K562 (cell line): ENCODE data around the gene LSM14B. TPM values are rescaled to one million over a fixed set of nuclear protein-coding genes. Genes with fewer than 3 reads are reported as not detected.

Experiments
- ATF4 ChIP-seq: fragments of 450-650 bp; formaldehyde crosslinking; IDR thresholded peaks from 2 replicates; pipeline ENCODE4 v1.4.0; 2022; ENCODE audit warnings: mild to moderate bottlenecking, moderate library complexity
- EP400 ChIP-seq: fragments of 450-650 bp; IDR thresholded peaks from 2 replicates; pipeline ENCODE4 v1.6.1; 2017; ENCODE audit warnings: antibody characterized with exemption, mild to moderate bottlenecking, moderate library complexity
- HNRNPK ChIP-seq: fragments of 200-400 bp; formaldehyde crosslinking; IDR thresholded peaks from one replicate; pipeline ENCODE4 v1.6.1; 2018; ENCODE audit warnings: mild to moderate bottlenecking, low read depth, low read length; ENCODE audit not compliant: poor library complexity, severe bottlenecking
- KAT8 ChIP-seq: fragments of 450-650 bp; IDR thresholded peaks from 2 replicates; pipeline ENCODE4 v1.6.1; 2016; ENCODE audit warnings: low read depth, mild to moderate bottlenecking
- MGA ChIP-seq: fragments of 450-650 bp; IDR thresholded peaks from 2 replicates; pipeline ENCODE4 v1.6.1; 2016; ENCODE audit warnings: mild to moderate bottlenecking, moderate library complexity
- SOX6 ChIP-seq: fragments of 450-650 bp; IDR thresholded peaks from 2 replicates; pipeline ENCODE4 v1.6.1; 2014; ENCODE audit warnings: mild to moderate bottlenecking
- TEAD2 ChIP-seq: fragments of 450-650 bp; IDR thresholded peaks from 2 replicates; pipeline ENCODE4 v1.6.1; 2016; ENCODE audit warnings: missing genetic modification characterization, control low read depth, missing compliant biosample characterization
- TFAP4 ChIP-seq: sonication (generic); formaldehyde crosslinking; IDR thresholded peaks from 2 replicates; pipeline ENCODE4 v1.8.0; 2022; ENCODE audit warnings: missing genetic modification reagents, mild to moderate bottlenecking, moderate library complexity, borderline replicate concordance
- ZBTB2 ChIP-seq: fragments of 450-650 bp; IDR thresholded peaks from 2 replicates; pipeline ENCODE4 v1.6.1; 2016; ENCODE audit warnings: antibody characterized with exemption
- ZKSCAN1 ChIP-seq: fragments of 150-350 bp; IDR thresholded peaks from 2 replicates; pipeline ENCODE4 v1.6.1; 2016; ENCODE audit warnings: low read depth, low read length
- ZNF79 ChIP-seq: fragments of 250-450 bp; sonication (Bioruptor Pico); IDR thresholded peaks from 2 replicates; pipeline ENCODE4 v1.4.0; 2020; ENCODE audit warnings: low read depth, mild to moderate bottlenecking, moderate library complexity
- polyA plus RNA-seq, 8 experiments: library from polyadenylated mRNA; depleted of rRNA in 4 of 8; stranded (reverse) in 5 of 8; unstranded in 3 of 8; fragments of >200 nt; fragmentation: Nextera tagmentation in 2 of 8; fragmentation: Illumina TruSeq in 1 of 8; extraction: Ambion mirVana in 2 of 8; extraction: Trizol in 1 of 8; gene quantifications; 2 replicates each; pipeline versions ENCODE4 v1.2.1 to v1.2.3, GENCODE V29; 2011 to 2014; ENCODE audit warnings: inconsistent platforms in 1 of 8, missing spikeins in 1 of 8
- total RNA-seq, 7 experiments: library from RNA; depleted of rRNA in 6 of 7; stranded (reverse); fragments of >200 nt in 6 of 7; fragmentation: Illumina TruSeq in 2 of 7; extraction: Trizol in 2 of 7; gene quantifications; 2 replicates each; pipeline versions ENCODE4 v1.2.1 to v1.2.3, GENCODE V29; 2011 to 2021; ENCODE audit warnings: low replicate concordance in 1 of 7

The LSM14B gene
- total and polyA plus RNA-seq, 9 of the 15 experiments (the other 6 are each of a cell fraction or from before 2014, with no cell fraction given): 0.66 to 36.0 (median 20.2) TPM

- peak; percentile 80 for TF ChIP-seq MGA
- TF ChIP-seq ATF4 (CRISPR knock-in tag): 0 out of 2 replicates have a peak, but pooled peaks have one; percentile 3
- TF ChIP-seq TFAP4 (CRISPR knock-in tag): peak; percentile 96
- no peak for TF ChIP-seq ZNF79 (CRISPR knock-in tag)
- no peak for TF ChIP-seq KAT8
- no peak for TF ChIP-seq TEAD2 (tag)
- peak; percentile 91 for TF ChIP-seq EP400
- no peak for TF ChIP-seq HNRNPK
- TF ChIP-seq SOX6: peak; percentile 32; the same call in 1 of the 2 replicates
- peak; percentile 39; the same call in 1 of the 2 replicates for TF ChIP-seq ZKSCAN1
- peak; percentile 59; the same call in 1 of the 2 replicates for TF ChIP-seq ZBTB2
Measured at GRCh38 chr20:62182469-62183425, 60.5 kb downstream of the LSM14B start, which contains the start of gene MTG2 (continued).
